LNCaP clone FGC (cell line): ENCODE data around the gene BCKDHA.

ENCODE experiments used
- DNase-seq: peaks from one replicate; pipeline ENCODE4 v3.0.0-alpha.2; 2011; ENCODE audit warnings: low read depth
- H3K4me3 ChIP-seq: 2 replicates; pipeline ENCODE4 v1.5.1; 2011; ENCODE audit warnings: mild to moderate bottlenecking, low read depth, low read length, control low read depth
- CTCF ChIP-seq: IDR thresholded peaks from 2 replicates; pipeline ENCODE4 v1.5.1; 2012; ENCODE audit warnings: mild to moderate bottlenecking; ENCODE audit not compliant: control insufficient read depth, insufficient read depth; ENCODE audit errors: extremely low read depth

BCKDHA gene

DNA sequence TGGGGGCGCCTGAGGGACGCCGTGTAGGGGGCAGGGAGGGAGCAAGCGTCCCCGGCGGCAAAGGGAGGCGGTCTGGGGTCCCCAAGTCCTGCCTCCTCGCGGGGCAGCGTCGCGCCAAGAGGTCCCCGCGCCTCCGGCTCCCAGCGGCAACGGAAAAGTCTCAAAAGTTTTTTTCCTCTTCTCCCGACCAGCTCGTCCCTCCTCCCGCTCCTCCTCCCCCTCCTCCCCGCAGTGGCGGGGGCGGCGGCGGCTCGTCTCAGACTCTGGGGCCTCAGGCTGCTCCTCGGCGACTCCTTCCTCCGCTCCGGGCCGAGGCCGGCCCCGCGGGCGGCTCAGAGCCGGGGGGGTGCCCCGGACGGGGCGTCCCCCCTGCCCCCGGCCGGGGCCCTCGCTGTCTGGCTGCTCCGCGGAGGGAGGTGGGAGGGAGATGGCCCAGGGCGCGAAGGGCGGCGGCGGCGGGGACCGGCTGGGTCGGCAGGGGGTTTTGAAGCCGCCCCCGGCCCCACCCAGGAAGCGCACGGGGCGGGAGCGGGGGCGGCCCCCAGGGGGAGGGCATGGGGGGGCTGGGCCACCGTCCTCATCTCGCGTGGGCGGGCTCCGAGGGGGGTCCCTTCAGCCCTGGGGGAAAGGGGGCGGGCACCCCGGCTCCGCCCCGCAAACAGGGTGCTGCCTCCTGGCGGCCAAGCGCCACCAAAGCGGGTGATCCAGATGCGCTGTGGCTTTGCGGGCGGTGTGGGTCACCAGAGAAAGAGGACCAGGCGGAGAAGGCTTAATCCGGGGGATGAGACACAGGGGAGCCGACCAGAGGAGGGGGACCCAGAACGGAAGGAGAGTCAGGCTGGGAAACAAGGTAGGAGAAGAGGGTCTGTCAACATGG is 43.9 kb upstream of the BCKDHA start, which contains the start of gene TGFB1:
Gene TGFB1, minus strand, starts transcription at position 457 of the 877 bp plus-strand sequence. CDS start 878 bp downstream, outside the sequence.
- no peak for DNase-seq
- TF ChIP-seq CTCF = peak; percentile 52
- peak within 1 kb of the TSS; percentile 2; the same call in 1 of the 2 replicates for H3K4me3 ChIP-seq

DNA sequence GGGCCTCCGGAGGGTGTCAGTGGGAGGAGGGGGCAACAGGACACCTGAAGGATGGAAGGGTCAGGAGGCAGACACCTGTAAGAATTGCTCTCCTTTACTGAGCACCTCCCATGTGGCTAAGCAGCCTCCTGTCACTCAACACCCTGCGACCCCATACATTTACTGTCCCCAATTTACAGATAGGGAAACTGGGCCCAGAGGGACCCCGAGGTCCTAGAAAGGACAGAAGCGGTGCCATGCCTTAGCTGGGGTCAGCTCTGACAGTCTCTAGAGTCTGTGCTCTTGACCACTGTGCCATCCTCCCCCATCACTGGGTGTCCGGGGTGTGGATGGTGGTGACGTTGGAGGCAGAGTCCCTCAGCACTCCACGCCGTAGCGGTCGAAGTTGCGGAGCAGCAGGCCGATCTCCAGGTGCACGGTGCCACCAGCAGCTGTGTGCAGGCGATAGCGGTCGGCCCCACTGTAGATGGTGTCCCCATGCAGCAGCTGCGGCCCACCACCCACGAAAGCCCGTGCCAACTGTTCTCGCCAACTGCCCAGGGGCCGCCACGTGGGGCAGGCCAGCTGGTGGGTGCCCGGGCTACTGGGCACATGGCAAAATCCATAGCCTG is 43.2 kb upstream of the BCKDHA start:
- DNase-seq = no peak
- no peak overlapping the region for H3K4me3 ChIP-seq
- no peak for TF ChIP-seq CTCF

- TF ChIP-seq CTCF = no peak
- H3K4me3 ChIP-seq = no peak overlapping the region
- no peak for DNase-seq
Observed at GRCh38 chr19:41355035-41355434, 42.6 kb upstream of the BCKDHA start.

DNA sequence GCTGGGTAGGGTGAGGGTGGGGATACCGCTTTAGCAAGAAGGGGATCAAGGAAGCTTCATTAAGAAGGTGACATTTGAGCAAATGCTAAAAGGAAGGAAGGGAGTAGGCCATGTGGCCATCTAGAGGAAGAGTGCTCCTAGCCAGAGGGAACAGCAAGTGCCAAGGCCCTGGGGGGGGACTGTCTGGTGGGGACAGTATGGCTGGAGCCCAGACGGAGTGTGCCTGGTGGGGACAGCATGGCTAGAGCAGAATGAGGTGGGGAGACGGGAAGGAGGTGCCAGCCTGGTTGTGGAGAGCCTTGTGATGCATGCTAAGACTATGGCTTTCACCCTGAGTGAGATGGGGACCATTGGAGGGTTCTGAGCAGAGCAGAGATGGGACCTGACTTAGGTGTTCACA is 41.8 kb upstream of the BCKDHA start:
- no peak for TF ChIP-seq CTCF
- DNase-seq = no peak
- no peak overlapping the region for H3K4me3 ChIP-seq

GRCh38 chr19:41356984-41357739 is 40.5 kb upstream of the BCKDHA start:
- no peak for DNase-seq
- H3K4me3 ChIP-seq = no peak overlapping the region
- TF ChIP-seq CTCF = no peak

DNA sequence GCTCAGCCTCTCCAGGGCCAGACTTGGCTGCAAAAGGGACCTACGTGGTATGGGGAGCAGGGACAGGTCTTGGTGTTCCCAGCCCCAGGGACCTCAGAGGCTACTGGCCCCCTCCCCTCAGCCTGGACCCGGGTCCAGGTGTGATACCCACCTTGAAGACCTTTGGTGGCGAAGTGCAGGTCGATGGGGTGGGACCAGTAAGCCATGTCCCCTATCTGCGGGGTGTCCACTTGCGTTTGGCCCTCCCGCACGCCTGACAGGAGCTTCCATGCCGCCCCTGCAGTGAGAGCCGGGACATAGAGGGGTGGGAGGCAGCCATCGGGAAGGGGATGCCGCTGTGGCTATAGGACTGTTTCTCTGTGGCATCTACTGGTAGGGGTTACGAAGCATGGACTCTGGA is 39.9 kb upstream of the BCKDHA start:
- no peak overlapping the region for H3K4me3 ChIP-seq
- TF ChIP-seq CTCF = no peak
- no peak for DNase-seq
